Epithelial cell of proximal tubule (primary cell): ENCODE data around the gene PSTPIP1. TPM values are rescaled to one million over a fixed set of nuclear protein-coding genes. Genes with fewer than 3 reads are reported as not detected.

ENCODE experiments used
- DNase-seq: peaks from one replicate; pipeline ENCODE4 v3.0.0-alpha.2; 2011; ENCODE audit warnings: low read depth
- H3K4me3 ChIP-seq: 2 replicates; pipeline ENCODE4 v1.5.1; 2011; ENCODE audit warnings: low read depth, mild to moderate bottlenecking, low read length
- total RNA-seq: library from RNA; depleted of rRNA; stranded (reverse); fragments of >200 nt; gene quantifications from 2 replicates; pipeline ENCODE4 v1.2.3, GENCODE V29; 2015
- TF ChIP-seq, protein P1 (sequence below): conservative IDR thresholded peaks from 2 replicates; pipeline ENCODE4 v1.5.1; 2012; ENCODE audit warnings: low read depth, mild to moderate bottlenecking, low read length

Gene PSTPIP1
- total RNA-seq, 1 donor from 2014 or later: not detected

DNA sequence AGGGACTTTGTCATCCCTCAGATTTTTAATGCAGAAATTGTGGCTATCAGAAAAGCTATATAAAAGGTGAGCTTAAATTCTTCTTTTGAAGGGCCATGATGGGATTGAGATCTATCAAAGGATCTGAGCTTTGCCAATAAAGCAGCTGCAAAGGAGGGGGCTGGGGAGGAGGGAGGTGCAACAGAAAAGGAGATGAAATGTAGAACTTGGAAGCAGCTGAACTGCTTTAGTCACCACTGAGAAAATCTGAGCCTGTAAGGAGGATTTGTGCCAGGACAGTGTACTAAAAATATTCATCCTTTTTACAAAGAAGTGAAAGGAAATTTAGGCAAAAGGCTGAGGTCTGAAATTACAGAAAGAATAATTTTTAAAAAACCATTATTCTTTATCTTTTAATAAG is 65.6 kb downstream of the PSTPIP1 start:
- TF ChIP-seq, protein P1, sequence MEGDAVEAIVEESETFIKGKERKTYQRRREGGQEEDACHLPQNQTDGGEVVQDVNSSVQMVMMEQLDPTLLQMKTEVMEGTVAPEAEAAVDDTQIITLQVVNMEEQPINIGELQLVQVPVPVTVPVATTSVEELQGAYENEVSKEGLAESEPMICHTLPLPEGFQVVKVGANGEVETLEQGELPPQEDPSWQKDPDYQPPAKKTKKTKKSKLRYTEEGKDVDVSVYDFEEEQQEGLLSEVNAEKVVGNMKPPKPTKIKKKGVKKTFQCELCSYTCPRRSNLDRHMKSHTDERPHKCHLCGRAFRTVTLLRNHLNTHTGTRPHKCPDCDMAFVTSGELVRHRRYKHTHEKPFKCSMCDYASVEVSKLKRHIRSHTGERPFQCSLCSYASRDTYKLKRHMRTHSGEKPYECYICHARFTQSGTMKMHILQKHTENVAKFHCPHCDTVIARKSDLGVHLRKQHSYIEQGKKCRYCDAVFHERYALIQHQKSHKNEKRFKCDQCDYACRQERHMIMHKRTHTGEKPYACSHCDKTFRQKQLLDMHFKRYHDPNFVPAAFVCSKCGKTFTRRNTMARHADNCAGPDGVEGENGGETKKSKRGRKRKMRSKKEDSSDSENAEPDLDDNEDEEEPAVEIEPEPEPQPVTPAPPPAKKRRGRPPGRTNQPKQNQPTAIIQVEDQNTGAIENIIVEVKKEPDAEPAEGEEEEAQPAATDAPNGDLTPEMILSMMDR: no peak
- no peak for DNase-seq
- no peak overlapping the region for H3K4me3 ChIP-seq

GRCh38 chr15:77063249-77063648 is 68.3 kb downstream of the PSTPIP1 start:
- H3K4me3 ChIP-seq: no peak overlapping the region
- TF ChIP-seq, protein P1: no peak
- DNase-seq: no peak

DNA sequence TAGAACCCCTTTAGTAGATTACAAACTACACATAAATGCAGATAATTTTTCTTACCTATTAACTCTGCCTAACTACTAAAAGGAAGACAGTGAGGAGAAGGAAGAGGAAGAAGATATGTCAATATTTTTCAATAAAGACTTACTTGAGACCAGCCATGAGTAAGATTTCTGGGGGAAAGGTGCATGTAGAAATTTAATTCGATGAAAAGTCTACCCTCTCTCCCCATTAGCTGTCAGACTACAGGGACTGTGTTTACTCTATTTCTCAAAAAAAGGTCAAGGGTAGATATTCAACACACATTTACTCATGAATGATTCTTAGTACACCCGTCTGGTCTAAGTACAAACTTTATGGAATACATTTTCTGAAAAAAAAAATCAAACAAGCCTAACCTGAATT is 69.1 kb downstream of the PSTPIP1 start:
- no peak overlapping the region for H3K4me3 ChIP-seq
- DNase-seq: no peak
- TF ChIP-seq, protein P1: no peak

- H3K4me3 ChIP-seq: peak overlapping the region; percentile 6
- peak; percentile 95 for DNase-seq
- TF ChIP-seq, protein P1: peak; percentile 21
Observed at GRCh38 chr15:77064539-77065308, 69.8 kb downstream of the PSTPIP1 start.

DNA sequence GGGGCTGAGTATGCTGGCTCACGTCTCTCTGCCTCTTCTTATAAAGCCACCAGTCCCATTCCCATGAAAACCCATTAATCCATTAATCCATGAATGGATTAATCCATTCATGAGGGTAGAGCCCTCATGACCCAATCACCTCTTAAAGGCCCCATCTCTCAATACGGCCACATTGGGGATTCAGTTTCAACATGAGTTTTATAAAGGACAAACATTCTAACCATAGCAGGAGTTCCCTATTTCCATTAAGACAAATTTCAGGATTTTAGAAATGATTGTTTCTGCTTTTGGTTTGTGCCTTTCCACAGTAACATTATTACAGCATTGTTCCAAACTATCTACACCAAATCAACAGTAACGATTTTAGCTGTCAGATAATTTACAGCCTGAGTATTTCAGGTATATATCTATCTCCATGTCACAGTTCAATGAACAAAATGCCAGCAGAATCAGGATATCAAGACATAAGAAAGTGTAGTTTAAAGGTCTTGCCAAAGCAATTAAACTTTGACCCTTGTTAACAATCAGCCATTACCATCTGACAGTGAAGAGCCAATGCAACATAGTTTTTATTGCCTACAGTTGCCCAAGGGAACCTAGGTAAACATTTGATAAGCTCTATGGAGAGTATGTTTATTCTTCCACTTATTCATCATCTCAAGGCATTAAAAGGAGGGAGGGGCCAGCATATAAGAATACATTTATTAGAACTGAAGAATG is 72.2 kb downstream of the PSTPIP1 start:
- no peak overlapping the region for H3K4me3 ChIP-seq
- DNase-seq: no peak
- TF ChIP-seq, protein P1: no peak

- TF ChIP-seq, protein P1: no peak
- DNase-seq: no peak
- no peak overlapping the region for H3K4me3 ChIP-seq
Observed at GRCh38 chr15:77067691-77068367, 72.9 kb downstream of the PSTPIP1 start.
